ENCODE results near the gene SLF2.

The SLF2 gene

DNA sequence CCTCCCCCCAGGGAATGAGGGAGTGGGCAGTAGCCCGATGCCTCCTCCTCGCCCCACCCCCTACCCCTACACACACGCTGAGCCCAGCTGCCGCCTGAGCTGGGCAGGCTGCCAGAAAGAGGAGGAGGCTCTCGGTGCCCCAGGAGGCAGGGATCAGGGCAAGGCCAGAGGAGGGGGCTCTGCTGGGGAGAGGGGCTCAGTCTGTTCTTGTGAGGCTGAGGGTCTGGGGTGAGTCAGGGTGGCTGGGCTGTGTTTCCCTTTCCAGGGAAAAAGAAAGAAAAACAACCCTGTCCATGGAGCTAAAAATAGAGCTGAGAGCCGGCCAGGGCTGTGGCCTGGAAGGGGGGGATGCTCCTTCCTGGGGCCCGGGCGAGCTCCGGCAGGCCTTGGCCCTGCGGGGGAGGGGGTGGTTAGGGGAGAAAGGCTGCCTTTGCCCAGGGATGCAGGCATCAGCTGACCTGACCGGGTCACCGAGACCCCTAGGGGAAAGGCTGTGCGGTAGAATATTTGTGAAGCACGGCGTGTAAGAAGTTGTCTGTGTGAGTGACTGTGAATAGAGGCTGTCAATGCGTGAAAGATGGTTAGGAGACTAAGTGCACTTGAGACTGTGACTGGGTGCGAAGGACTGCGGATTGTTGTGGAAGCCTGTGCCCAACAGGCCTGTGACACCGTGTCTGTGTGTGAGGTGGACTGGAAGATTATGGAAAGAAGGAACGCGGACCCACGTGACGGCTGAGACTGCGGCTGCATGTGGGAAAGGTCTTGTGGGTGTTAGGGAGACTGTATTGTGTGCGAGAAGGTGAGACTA is 85.6 kb downstream of the SLF2 start:
- no peak for FAIRE-seq
- DNase-seq (ENCODE audit: insufficient read length, low spot score): peak; percentile 83

GRCh38 chr10:100998991-100999741 is 86.4 kb downstream of the SLF2 start:
- DNase-seq (ENCODE audit: insufficient read length, low spot score) (peak; percentile 97), FAIRE-seq (peak; percentile 84)

- DNase-seq (ENCODE audit: insufficient read length, low spot score): no peak
- no peak for FAIRE-seq
These were observed 87.0 kb downstream of the SLF2 start, which contains the start of gene LZTS2 for GRCh38 chr10:100999742-101000126. Gene LZTS2, plus strand, starts transcription at chr10:100999808. Its CDS starts 2,731 bp downstream, at chr10:101002539.

DNA sequence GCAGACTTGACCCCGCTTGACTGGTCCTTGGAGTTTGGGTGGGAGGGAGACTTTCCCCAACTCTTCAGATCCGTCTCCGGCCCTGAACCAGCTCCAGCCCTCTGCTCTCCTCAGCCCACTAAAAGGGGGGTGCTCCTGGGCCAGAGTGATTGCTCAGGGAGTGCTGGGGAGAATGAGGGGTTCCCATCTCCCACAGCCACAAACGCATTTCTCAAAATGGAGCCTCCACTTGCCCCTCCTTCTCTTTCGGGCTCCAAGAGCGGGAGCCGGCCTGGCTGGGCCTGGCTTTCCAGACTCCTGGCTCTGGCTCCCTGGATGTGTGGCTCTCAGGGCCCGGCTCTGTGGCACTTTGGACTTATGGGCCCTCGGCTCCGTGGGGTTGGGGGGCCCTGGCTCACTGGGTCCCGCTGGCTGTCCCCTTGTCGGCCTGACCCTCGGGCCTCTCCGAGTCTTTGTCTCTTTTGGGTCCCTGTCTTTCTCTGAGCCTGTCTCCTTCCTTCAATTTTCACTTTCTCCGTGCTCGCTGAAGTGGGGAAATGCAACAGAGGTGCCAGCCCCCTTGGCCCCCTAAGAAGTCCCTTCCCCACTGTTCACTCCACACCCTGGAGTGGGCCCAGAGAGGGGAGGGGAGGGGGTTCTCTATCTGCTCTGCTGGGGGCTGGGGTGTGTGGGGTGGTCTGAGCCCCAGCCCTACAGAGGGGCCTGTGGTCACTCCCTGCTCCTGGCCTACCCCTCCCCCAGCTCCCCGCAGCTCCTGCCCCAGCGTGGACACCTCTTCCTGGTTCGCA is 87.6 kb downstream of the SLF2 start:
- DNase-seq (ENCODE audit: insufficient read length, low spot score) (peak; percentile 34), FAIRE-seq (peak; percentile 44)

- DNase-seq (ENCODE audit: insufficient read length, low spot score) (no peak), FAIRE-seq (no peak)
These were observed 88.3 kb downstream of the SLF2 start for GRCh38 chr10:101000915-101001658.

GRCh38 chr10:101001659-101002035 is 88.9 kb downstream of the SLF2 start:
- no peak for FAIRE-seq
- DNase-seq (ENCODE audit: insufficient read length, low spot score): no peak

GRCh38 chr10:101002456-101002855 is 89.7 kb downstream of the SLF2 start:
- DNase-seq (ENCODE audit: insufficient read length, low spot score) (no peak), FAIRE-seq (no peak)

DNA sequence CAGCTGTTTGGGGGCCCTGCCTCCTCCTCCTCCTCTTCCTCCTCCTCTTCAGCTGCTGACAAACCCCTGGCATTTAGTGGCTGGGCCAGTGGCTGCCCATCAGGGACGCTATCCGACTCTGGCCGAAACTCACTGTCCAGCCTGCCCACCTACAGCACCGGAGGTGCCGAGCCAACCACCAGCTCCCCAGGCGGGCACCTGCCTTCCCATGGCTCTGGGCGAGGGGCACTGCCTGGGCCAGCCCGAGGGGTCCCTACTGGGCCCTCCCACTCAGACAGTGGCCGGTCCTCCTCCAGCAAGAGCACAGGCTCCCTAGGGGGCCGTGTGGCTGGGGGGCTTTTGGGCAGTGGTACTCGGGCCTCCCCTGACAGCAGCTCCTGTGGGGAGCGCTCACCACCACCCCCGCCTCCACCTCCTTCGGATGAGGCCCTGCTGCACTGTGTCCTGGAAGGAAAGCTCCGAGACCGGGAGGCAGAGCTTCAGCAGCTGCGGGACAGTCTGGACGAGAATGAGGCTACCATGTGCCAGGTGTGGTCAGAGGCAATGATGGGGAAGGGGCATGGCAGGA is 91.0 kb downstream of the SLF2 start:
- no peak for FAIRE-seq
- no peak for DNase-seq (ENCODE audit: insufficient read length, low spot score)

- DNase-seq (ENCODE audit: insufficient read length, low spot score): no peak
- no peak for FAIRE-seq
These were observed 92.6 kb downstream of the SLF2 start for GRCh38 chr10:101005361-101005760.

GRCh38 chr10:101005869-101006567 is 93.3 kb downstream of the SLF2 start:
- no peak for DNase-seq (ENCODE audit: insufficient read length, low spot score)
- FAIRE-seq: no peak

DNA sequence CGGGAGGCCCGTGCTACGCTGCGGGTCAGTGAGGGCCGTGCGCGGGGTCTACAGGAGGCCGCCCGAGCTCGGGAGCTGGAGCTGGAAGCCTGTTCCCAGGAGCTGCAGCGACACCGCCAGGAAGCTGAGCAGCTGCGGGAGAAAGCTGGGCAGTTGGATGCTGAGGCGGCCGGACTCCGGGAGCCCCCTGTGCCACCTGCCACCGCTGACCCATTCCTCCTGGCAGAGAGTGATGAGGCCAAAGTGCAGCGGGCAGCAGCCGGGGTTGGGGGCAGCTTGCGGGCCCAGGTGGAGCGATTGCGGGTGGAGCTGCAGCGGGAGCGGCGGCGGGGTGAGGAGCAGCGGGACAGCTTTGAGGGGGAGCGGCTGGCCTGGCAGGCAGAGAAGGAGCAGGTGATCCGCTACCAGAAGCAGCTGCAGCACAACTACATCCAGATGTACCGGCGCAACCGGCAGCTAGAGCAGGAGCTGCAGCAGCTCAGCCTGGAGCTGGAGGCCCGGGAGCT is 93.9 kb downstream of the SLF2 start:
- FAIRE-seq (no peak), DNase-seq (ENCODE audit: insufficient read length, low spot score) (no peak)

DNA sequence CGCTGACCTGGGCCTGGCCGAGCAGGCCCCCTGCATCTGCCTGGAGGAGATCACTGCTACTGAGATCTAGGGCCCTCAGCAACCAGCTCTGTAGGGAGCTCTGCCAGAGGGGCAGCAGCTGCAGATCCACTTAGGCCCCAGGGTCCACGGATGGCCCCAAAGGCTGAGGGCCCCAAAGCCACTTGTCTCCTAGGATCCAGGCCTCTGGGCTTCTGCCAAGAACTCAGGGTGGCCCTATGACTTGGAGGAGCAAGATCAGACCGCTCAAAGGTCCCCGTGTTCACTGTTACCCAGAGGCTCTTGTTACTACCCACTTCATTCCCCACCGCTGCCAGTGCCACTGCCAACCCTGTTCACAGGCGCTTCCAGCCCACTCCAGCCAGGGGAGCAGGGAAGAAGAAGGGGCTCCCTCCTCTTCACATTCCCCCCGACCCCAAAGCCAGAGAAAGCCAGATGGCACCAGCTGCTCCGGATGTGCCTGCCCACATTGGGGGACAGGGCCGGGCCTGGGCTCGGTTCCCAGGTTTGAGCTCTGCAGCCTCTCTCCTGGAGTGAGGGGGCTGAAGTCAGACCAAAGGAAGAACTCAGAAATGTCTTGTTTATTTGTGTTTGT is 94.4 kb downstream of the SLF2 start:
- FAIRE-seq: no peak

DNA sequence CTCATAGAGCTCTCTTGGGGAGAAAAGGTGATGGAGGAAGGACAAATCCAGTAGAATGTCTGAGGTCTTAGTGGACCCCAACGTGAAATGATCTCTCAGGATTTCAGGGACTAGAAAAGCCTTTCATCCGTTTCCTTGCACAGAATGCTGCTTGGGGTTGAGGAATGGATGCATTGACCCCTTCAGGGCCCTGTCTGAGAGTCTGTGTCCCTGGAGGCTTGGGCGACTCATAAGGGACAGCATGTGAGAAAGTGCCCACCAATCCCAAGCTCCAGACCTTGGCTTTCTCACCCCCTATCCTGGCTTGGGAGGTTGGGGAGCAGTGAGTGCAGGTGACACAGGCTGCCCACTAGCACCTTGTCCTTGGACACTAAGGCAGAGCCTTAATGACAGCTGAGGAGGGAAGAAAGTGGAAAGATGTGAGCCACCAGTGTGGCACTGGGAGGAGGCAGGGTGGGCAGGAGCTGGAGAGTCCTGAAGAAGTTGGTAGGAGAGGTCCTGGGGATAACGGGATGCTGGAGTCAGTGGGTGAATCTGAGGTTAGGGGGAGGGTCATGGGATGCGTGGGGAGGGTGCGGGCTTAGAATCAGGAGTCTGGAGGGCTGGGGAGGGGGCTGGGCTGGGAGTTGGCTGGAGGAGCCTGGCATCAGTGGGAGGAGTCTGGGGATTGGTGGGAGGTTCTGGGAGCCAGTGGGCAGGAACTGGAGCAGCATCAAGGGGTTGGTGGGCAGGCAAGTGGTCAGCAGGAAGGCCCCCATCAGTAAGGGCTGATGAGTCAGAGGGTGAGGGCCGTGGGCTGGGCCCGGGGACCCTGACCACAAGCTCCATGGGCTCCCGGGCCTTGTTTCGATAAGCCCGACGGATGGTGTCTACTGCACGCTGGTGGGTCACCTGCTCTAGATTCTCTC is 95.4 kb downstream of the SLF2 start:
- FAIRE-seq (no peak), DNase-seq (ENCODE audit: insufficient read length, low spot score) (no peak)

More for the DNA sequence above, 94.4 kb downstream of the SLF2 start:
- no peak for DNase-seq (ENCODE audit: insufficient read length, low spot score)

GRCh38 chr10:101008823-101009423 is 96.2 kb downstream of the SLF2 start:
- FAIRE-seq (no peak), DNase-seq (ENCODE audit: insufficient read length, low spot score) (no peak)

GRCh38 chr10:101010329-101010728 is 97.6 kb downstream of the SLF2 start:
- DNase-seq (ENCODE audit: insufficient read length, low spot score) (no peak), FAIRE-seq (no peak)

DNA sequence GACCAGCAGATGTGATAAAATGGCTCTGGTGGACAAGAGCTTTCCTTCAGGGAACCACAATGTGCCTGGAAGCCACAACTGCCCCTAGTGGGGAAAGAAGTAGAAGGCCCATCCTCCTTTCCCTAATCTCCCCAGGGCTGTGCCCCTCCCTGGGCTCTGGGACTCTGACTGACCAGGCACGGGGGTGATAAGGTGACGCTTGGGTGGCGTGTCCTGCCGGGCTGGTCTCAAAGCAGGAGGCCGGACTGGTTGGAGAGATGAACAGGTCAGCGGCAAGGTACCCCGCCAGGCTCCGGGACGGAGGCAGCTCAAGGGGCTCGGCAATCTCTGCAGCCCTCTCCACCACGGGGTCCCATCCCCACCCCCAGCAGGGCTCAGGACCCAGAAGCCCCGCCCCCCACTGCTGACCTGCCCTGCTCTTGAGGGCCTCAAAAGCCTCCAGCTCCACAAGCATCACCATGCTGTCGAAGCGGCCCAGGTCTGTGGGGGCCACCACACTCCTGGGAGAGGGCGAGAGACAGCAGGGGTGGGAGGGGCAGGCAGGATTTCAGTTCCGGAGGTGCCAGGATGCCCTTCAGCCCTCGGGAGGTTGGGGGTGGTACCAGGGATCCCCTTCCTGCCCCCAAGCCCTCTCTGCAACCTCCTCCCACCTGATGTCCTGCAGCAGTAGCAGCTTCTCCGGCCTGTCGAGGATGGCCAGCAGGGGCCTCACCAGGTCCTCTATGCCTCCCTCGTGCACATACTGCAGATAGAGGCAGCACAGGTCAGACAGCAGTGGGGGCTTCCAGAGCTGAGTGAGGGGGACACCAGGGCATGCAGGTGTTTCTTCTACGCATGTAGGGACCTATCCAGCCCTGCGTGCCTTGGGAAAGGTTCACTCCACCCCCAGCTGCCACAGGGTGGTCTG is 99.0 kb downstream of the SLF2 start:
- no peak for FAIRE-seq
- no peak for DNase-seq (ENCODE audit: insufficient read length, low spot score)

All from GM19239 (cell line).